IPS-18c (cell line): Measurements from ENCODE around the gene RPL11.
"Not testable (repeated sequence)": the region's sequence is repeated elsewhere in the genome, so short reads cannot be mapped to it uniquely, and the experiment has no call there.

Experiments used
- H3K4me3 ChIP-seq: 2 replicates; pipeline ENCODE4 v1.7.0; 2013; ENCODE audit warnings: low read depth, mild to moderate bottlenecking, low read length, moderate library complexity; ENCODE audit not compliant: insufficient read depth
- H3K9me3 ChIP-seq: one replicate; pipeline ENCODE4 v1.6.1; 2013; ENCODE audit warnings: mild to moderate bottlenecking, low read length, moderate library complexity; ENCODE audit not compliant: control insufficient read depth, insufficient read depth

The RPL11 gene

GRCh38 chr1:23709229-23709628 lies 17.6 kb downstream of the RPL11 start:
- Histone ChIP-seq H3K4me3 (no peak overlapping the region), H3K9me3 (no peaks in the 10 kb centered on the region)

GRCh38 chr1:23718482-23718881 lies 26.9 kb downstream of the RPL11 start:
- H3K4me3 ChIP-seq: no peak overlapping the region
- no peaks in the 10 kb centered on the region for H3K9me3 ChIP-seq

- Histone ChIP-seq H3K9me3 (no peaks in the 10 kb centered on the region), H3K4me3 (no peak overlapping the region)
Measured at GRCh38 chr1:23719162-23719820, 27.7 kb downstream of the RPL11 start.

DNA sequence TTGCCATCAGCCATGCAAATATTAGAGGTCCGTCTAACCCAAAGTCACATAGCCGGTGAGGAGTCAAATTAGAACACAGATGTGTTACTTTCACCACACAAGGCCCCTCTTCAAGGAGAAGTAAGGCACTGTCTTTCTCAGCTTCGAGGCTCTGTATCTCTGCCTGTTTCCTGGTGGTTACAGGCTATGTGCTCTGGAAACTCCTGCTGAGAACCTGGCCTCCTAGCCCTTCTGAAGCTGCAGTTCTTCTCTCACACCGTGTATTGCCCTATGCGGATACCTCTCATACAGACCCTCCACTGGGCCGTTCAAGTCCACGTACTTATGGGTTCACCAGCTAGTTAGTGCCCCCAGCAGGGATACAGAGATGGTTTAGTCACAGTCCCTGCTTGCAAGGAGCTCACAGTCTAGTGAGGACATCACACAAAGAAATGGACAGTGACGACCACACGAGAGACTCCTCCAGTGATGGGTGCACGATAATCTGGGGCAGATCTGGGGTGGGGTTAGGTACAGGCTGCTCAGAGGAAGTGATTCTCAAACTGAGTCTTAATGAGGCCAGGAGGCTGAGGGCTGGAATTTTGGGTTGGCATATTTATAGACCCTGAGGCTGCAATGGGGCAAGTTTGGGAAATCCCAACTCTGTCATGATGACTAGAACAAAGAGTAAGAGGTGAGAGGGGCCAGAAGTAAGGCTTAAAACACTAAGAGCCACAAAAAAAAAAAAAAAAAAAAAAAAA lies 28.8 kb downstream of the RPL11 start:
- Histone ChIP-seq H3K9me3 (no peaks in the 10 kb centered on the region), H3K4me3 (no peak overlapping the region)

- H3K4me3 ChIP-seq: no peak overlapping the region
Measured at GRCh38 chr1:23722652-23723051, 31.0 kb downstream of the RPL11 start.

GRCh38 chr1:23726686-23727085 lies 35.1 kb downstream of the RPL11 start:
- Histone ChIP-seq H3K4me3 (no peak overlapping the region), H3K9me3 (no peaks in the 10 kb centered on the region)

More at GRCh38 chr1:23722652-23723051, 31.0 kb downstream of the RPL11 start:
- H3K9me3 ChIP-seq: no peaks in the 10 kb centered on the region

DNA sequence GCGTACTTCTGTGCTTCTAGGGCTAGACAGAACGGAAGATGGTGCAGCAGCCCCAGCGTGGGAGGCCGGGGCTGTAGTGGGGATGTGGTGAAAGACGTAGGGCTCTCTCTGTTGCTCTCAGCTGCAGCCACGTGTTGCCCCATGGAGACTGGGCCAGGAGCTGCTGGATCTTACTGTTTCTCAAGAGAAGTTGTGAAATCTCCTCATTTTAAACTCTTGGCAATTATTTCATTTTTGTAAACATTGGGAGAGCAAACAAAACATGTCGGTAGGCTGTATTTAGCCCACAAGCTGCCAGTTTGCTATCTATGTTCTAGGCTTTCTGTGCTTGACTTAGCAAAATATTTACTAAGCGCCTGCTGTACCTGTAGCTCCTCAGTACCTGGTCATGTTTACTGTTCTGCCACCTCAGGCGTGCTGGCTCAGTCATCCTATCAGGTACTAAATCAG lies 35.8 kb downstream of the RPL11 start:
- Histone ChIP-seq H3K4me3 (no peak overlapping the region), H3K9me3 (no peaks in the 10 kb centered on the region)

DNA sequence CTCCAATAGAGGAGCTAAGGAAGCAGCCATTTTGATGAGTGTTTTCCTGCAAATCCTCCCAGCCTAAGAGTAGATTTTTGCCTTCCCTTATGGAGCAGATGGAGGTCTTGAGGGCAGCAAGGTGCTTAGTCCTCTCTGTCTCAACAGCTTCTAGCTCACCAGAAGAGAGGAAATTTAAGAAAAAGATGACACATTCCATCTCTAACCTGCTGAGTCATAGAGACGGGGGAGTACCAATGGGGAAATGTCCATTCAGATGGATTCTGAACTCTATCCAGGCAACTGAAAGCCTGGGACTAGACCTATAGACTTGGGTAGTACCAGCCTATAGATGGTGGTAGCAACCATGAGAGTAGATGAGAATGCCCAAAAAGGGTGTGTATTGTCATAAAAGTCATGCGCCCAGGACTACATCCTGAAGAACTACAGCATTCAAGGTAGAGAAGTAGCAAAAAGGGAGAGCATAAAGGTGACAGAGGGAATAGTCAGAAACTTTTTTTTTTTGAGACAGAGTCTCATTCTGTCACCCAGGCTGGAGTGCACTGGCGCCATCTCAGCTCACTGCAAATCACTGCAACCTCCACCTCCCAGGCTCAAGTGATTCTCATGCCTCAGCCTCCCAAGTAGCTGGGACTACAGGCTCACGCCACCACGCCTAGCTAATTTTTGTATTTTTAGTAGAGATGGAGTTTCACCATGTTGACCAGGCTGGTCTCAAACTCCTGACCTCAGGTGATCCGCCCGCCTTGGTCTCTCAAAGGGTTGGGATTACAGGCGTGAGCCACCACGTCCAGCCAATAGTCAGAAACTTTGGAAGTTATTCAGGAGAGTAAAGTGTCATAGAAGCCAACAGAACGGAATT lies 41.0 kb downstream of the RPL11 start:
- H3K4me3 ChIP-seq: no peak overlapping the region
- H3K9me3 ChIP-seq: no peaks in the 10 kb centered on the region

- H3K4me3 ChIP-seq, H3K9me3 ChIP-seq: not testable (repeated sequence)
Measured at GRCh38 chr1:23733281-23733680, 41.7 kb downstream of the RPL11 start.

- no peak overlapping the region for H3K4me3 ChIP-seq
- no peaks in the 10 kb centered on the region for H3K9me3 ChIP-seq
Measured at GRCh38 chr1:23736437-23737134, 45.0 kb downstream of the RPL11 start.

DNA sequence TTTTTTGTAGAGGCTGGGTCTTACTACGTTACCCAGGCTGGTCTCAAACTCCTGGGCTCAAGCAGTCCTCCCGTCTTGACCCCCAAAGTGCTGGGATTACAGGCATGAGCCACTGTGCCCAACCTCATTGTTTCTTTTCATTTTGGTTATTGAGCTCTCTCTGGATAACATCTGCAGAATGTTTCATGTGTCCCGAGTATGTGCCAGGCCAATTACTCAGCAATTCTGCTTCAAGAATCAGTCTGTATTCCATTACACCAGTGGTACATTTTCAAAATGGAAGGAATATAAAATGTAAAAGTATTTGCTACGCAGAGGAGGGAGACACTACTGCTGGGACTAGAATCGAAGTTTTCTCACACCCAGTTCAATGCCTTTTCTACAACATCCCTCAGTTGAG lies 50.0 kb downstream of the RPL11 start:
- no peak overlapping the region for H3K4me3 ChIP-seq
- H3K9me3 ChIP-seq: no peaks in the 10 kb centered on the region

GRCh38 chr1:23742670-23743286 lies 51.2 kb downstream of the RPL11 start:
- no peaks in the 10 kb centered on the region for H3K9me3 ChIP-seq
- H3K4me3 ChIP-seq: peak overlapping the region; percentile 88

GRCh38 chr1:23743287-23744152 lies 51.9 kb downstream of the RPL11 start, which contains the start of gene ELOA:
Gene ELOA, plus strand, starts transcription at chr1:23743471. Its CDS starts 33 bp downstream, at chr1:23743504.
- peak within 1 kb of the TSS; percentile 88 for H3K4me3 ChIP-seq
- no peaks in the 10 kb centered on the region for H3K9me3 ChIP-seq

- Histone ChIP-seq H3K9me3 (no peaks in the 10 kb centered on the region), H3K4me3 (no peak overlapping the region)
Measured at GRCh38 chr1:23745515-23745914, 53.9 kb downstream of the RPL11 start.
